Measurements from ENCODE around the gene CNTN5.

The CNTN5 gene

GRCh38 chr11:99683933-99684332 lies 663.2 kb downstream of the CNTN5 start:
- DNase-seq (ENCODE audit: low spot score): no peak
- TF ChIP-seq CTCF (IDR thresholded peaks at IDR 0.05; ENCODE audit: extremely low read depth, missing control alignments): no peak

- DNase-seq (ENCODE audit: low spot score): no peak
- TF ChIP-seq CTCF (IDR thresholded peaks at IDR 0.05; ENCODE audit: extremely low read depth, missing control alignments): no peak
Measured at GRCh38 chr11:99686838-99687237, 666.1 kb downstream of the CNTN5 start.

DNA sequence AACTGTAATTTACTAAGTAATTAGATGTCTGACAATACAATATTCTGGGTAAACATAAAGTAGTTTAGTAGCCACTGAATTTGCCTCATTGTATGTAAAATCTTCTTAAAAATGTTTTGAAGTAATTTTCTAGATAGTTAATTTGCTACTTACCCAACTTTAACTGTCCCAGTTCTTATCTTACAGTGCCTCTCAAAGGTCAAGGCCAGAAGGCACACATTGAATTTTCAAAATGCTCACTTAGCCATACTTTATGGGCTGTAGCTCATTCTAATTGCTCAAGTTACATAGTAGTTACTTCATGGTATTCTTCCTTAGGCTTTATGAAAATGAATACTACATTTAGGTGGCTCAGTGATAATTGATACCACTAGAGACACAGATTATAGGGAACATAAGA lies 666.6 kb downstream of the CNTN5 start:
- TF ChIP-seq CTCF (IDR thresholded peaks at IDR 0.05; ENCODE audit: extremely low read depth, missing control alignments): no peak
- DNase-seq (ENCODE audit: low spot score): no peak

DNA sequence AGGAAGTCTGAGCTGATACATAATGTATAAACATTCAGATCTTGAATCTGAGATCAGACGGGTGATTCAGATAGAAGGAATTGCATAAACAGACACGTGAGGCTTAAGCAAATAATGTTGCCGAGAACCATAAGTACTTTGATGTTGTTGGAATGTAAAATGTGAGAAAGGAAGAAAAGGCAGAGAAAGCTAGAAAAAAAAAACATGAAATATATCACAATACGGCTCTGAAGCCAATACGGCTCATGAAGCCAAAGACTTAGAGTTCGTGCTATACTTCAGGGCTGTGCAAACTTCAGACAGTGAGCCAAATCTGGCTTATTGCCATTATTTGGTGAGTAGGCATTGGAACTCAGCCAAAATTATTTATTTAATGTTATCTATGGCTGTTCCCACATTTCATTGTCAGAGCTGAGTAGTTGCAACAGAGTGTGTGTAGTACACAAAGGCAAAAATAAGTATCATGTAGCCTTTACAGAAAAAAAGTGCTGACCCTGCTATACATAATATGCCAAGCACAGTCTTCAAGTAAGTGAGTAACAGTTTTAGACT lies 673.3 kb downstream of the CNTN5 start:
- TF ChIP-seq CTCF (IDR thresholded peaks at IDR 0.05; ENCODE audit: extremely low read depth, missing control alignments): no peak
- no peak for DNase-seq (ENCODE audit: low spot score)

GRCh38 chr11:99695106-99695505 lies 674.4 kb downstream of the CNTN5 start:
- DNase-seq (ENCODE audit: low spot score): no peak
- no peak for TF ChIP-seq CTCF (IDR thresholded peaks at IDR 0.05; ENCODE audit: extremely low read depth, missing control alignments)

DNA sequence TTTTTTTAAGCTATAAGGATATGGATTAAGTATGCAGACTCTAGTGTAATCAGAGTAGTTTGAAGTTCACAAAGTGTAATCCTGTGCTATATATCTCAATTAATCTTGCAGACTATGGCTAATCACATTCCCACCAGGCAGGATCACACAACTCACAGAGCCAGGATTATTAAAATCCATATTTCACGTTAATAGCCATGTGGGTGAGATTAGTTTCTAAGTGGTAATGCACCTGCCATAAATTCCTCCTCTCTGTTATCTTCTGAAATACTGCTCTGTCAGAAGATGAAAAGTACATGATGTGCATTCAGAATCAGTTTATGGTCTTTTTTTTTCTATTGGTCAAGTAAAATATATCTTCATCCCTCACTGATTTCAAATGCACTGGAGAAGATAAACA lies 686.1 kb downstream of the CNTN5 start:
- no peak for DNase-seq (ENCODE audit: low spot score)
- no peak for TF ChIP-seq CTCF (IDR thresholded peaks at IDR 0.05; ENCODE audit: extremely low read depth, missing control alignments)

- TF ChIP-seq CTCF (IDR thresholded peaks at IDR 0.05; ENCODE audit: extremely low read depth, missing control alignments): no peak
- no peak for DNase-seq (ENCODE audit: low spot score)
Measured at GRCh38 chr11:99708928-99709672, 688.4 kb downstream of the CNTN5 start.
